Measurements from ENCODE around the gene IL1RAP.

IL1RAP gene

GRCh38 chr3:190495354-190495753, 18.5 kb upstream of the IL1RAP start:
- TF ChIP-seq CTCF (IDR thresholded peaks at IDR 0.05; ENCODE audit: low read depth, low read length, missing control alignments): no peak
- Histone ChIP-seq H3K27me3 (replicated peaks) (no peaks in the 10 kb centered on the region), H3K4me3 (ENCODE audit: low read depth, low read length) (no peak overlapping the region), H3K36me3 (replicated peaks) (no peaks in the 10 kb centered on the region), H3K27ac (no peak overlapping the region)
- in situ Hi-C loops (cut with HindIII; ENCODE audit: low pct_ligation_motif_present, low sequenced_read_pairs): no loop called here
- no peak for DNase-seq

- Histone ChIP-seq H3K27me3 (replicated peaks) (no peaks in the 10 kb centered on the region), H3K4me3 (ENCODE audit: low read depth, low read length) (no peak overlapping the region), H3K36me3 (replicated peaks) (no peaks in the 10 kb centered on the region), H3K27ac (no peak overlapping the region)
- in situ Hi-C loops (cut with HindIII; ENCODE audit: low pct_ligation_motif_present, low sequenced_read_pairs): no loop called here
- no peak for TF ChIP-seq CTCF (IDR thresholded peaks at IDR 0.05; ENCODE audit: low read depth, low read length, missing control alignments)
- no peak for DNase-seq
Observed at GRCh38 chr3:190495796-190496195, 18.1 kb upstream of the IL1RAP start.

GRCh38 chr3:190496859-190497258, 17.0 kb upstream of the IL1RAP start:
- no peak for DNase-seq

GRCh38 chr3:190497811-190498210, 16.1 kb upstream of the IL1RAP start:
- Histone ChIP-seq H3K36me3 (replicated peaks) (no peaks in the 10 kb centered on the region), H3K27ac (no peak overlapping the region), H3K4me3 (ENCODE audit: low read depth, low read length) (no peak overlapping the region), H3K27me3 (replicated peaks) (no peaks in the 10 kb centered on the region)
- DNase-seq: no peak
- in situ Hi-C loops (cut with HindIII; ENCODE audit: low pct_ligation_motif_present, low sequenced_read_pairs): no loop called here
- no peak for TF ChIP-seq CTCF (IDR thresholded peaks at IDR 0.05; ENCODE audit: low read depth, low read length, missing control alignments)

More at GRCh38 chr3:190496859-190497258, 17.0 kb upstream of the IL1RAP start:
- TF ChIP-seq CTCF (IDR thresholded peaks at IDR 0.05; ENCODE audit: low read depth, low read length, missing control alignments): no peak
- H3K4me3 ChIP-seq (ENCODE audit: low read depth, low read length): no peak overlapping the region
- in situ Hi-C loops (cut with HindIII; ENCODE audit: low pct_ligation_motif_present, low sequenced_read_pairs): no loop called here
- no peaks in the 10 kb centered on the region for H3K36me3 ChIP-seq (replicated peaks)
- H3K27me3 ChIP-seq (replicated peaks): no peaks in the 10 kb centered on the region
- H3K27ac ChIP-seq: no peak overlapping the region

- Histone ChIP-seq H3K4me3 (ENCODE audit: low read depth, low read length) (no peak overlapping the region), H3K27me3 (replicated peaks) (no peaks in the 10 kb centered on the region), H3K27ac (no peak overlapping the region), H3K36me3 (replicated peaks) (no peaks in the 10 kb centered on the region)
- in situ Hi-C loops (cut with HindIII; ENCODE audit: low pct_ligation_motif_present, low sequenced_read_pairs): no loop called here
- no peak for TF ChIP-seq CTCF (IDR thresholded peaks at IDR 0.05; ENCODE audit: low read depth, low read length, missing control alignments)
- DNase-seq: no peak
Observed at GRCh38 chr3:190498293-190498692, 15.6 kb upstream of the IL1RAP start.

GRCh38 chr3:190499122-190499521, 14.8 kb upstream of the IL1RAP start:
- in situ Hi-C loops (cut with HindIII; ENCODE audit: low pct_ligation_motif_present, low sequenced_read_pairs): no loop called here
- Histone ChIP-seq H3K4me3 (ENCODE audit: low read depth, low read length) (no peak overlapping the region), H3K27me3 (replicated peaks) (no peaks in the 10 kb centered on the region), H3K36me3 (replicated peaks) (no peaks in the 10 kb centered on the region), H3K27ac (no peak overlapping the region)
- TF ChIP-seq CTCF (IDR thresholded peaks at IDR 0.05; ENCODE audit: low read depth, low read length, missing control alignments): no peak
- DNase-seq: no peak

All from brain microvascular endothelial cell (primary cell).